CMK (cell line): ENCODE measurements around the gene FGF19.

Experiments
- DNase-seq: peaks from one replicate; pipeline ENCODE4 v3.0.0-alpha.2; 2010; ENCODE audit warnings: low read depth

The FGF19 gene, protein sequence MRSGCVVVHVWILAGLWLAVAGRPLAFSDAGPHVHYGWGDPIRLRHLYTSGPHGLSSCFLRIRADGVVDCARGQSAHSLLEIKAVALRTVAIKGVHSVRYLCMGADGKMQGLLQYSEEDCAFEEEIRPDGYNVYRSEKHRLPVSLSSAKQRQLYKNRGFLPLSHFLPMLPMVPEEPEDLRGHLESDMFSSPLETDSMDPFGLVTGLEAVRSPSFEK

DNA sequence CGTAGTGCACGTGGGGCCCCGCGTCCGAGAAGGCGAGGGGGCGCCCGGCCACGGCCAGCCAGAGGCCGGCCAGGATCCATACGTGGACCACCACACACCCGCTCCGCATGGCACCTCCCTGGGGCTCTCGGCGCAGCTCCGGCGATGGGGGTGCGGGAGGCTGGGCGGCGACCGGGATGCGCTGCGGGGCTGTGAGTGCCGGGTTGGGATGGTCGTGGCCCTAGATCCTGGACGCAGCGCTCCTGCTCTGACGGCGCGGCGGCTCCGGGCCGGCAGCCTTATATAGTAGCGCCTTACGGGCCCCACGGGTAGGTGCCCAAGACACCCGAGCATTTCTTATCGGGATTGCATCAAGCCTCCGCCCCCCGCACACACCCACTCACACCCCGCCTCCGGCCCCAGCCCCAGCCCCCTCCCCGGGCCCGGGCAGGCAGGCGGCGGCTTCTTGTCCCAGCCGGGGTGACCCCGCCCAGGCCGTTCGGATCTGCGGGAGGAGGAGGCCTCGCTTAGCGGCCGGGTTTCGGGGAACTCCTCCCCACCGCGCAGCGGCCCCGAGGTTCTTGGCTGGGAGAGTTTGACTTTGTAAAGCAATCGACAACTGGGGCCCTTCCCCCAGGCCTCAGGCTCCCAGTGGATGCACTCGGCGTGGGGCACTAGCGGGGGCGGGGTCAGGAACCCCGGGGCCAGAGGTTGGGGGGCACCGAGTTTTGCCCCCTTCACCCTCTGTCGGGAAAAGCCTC lies at the start of gene FGF19:
FGF19 (minus strand) TSS at position 255 of the 740 bp plus-strand sequence; CDS start at position 109, 146 bp downstream.
- DNase-seq, result no peak

DNA sequence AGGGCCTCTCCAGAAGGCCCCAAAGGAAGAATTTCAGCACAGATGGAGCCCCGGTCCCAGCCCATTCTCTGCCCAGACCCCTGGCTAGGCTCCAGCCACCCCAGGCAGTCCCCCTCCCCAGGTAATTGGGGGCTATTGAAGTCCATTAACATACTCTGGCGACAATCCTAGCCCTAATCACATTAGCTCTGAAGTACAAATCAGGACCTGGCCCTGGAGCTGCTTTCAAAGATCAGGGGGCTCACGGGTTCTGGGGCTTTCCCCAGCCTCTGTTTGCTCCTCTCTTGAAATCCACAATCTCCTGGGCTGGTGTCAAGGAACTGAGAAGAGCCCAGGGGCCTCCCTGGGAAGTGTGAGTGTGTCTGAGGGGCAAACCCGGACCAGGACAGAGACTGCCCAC lies 49.1 kb upstream of the FGF19 start:
- no peak for DNase-seq

DNA sequence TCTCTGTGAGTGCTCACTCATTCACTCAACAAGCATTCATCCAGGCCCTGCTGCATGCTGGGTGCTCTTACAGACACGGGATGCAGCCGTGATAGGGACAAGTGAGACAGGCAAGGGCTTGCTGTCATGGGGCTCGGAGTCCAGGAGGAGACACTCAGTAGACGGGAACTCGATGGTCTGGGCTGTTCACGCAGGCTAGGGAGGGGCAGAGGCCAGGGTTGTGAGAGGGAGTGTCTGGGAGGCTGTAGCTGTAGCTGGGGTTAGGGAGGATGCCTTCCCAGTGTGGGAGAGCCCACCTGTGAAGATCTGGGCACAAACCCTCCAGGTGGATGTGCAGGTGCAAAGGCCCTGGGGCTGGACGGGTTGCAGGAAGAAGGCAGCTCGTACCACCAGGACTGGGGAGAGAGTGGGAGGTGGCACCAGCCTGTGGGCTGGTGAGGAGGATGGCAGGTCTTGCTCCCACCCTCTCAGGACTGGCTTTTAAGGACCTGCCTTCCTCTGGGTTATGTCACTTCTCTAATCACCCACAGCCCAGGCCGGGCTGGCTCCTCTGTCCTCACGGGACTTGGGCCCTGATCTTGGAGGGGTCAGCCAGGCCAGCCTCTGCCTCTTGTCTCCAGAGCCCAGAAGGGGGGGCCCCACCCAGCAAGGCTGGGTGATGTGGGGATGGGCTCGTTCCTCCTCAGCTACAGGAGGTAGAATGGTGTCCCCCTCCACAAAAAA lies 47.2 kb upstream of the FGF19 start:
- DNase-seq, result no peak

DNA sequence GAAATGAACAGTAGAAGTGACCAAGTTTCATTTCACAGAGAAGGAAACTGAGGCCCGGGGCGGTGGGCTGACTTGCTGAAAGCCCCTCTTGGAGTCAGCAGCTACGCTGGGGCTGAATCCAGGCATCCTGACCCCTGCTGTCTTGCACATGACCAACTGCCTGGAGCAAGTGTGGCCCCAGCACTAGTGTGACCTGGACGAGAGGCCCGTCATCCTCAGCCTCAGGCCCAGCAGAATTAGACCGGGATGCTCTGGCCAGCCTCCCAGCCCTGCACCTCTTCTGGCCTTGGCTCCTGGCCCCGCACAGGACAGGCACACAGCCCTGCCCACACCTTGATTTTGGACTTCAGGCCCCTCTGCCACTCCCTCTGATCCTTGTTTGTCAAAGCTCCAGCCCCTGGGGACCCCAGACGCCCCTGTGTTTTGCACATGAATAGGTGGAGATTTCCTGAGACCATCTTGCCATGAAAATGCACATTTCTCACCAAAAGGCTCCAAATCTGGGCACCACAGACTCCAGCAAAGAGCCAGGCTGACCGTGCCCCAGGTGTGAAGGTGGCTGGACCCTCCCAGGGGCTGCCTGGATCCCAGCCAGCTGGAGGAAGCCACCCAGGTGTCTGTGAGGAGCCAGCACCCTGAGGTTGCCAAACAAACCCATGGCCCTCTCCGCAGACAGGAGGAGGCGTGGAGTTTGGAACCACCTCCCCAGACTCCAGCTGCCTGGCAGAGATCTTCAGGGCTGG lies 46.5 kb upstream of the FGF19 start:
- DNase-seq, result no peak

- DNase-seq, result no peak
Measured at GRCh38 chr11:69748637-69749036, 44.8 kb upstream of the FGF19 start.

DNA sequence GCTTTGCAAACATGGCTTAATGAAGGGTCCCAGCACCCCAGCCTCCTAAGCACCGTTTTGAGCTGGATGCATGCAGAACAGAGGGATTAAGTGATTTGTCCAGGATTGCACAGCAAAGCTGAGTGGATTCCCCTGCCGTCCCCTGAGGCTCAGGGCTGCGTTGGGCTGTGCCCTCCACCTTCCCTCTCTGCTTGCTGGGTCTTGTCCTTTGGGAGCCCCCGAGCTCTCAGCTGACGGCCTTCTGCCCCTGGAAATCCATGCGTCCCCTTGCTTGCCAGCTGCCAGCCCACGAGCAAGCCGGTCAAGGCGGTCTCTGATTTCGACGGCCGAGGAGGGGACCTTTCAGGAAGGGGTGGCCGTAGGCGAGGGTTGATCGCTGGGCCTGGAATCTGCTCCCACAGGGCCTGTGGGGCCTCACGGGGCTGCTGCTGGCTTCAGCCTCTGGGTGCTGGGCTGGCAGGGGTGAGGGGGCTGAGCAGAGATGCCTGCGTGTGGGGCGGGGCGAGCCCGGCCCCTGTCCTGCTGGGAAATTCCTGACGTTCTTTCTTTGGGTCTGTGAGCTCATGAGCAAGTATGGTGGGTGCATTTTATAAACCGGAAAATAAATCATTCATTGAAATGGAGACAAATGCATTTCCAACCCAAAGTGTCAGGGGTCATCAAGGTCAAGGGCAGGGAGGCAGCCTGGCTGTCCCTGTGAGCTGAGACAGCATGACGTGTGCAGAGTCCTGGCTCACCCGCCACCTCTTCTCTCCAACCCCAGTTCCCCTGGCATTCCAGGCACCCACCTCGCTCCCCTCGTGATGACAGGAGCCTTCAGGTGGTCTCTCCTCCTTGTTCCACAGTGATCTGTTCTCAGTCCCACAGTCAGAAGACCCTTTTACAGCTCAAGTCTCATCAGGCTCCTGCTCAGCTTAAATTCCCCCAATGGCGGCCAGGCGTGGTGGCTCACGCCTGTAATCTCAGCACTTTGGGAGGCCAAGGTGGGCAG lies 43.2 kb upstream of the FGF19 start:
- no peak for DNase-seq

GRCh38 chr11:69746140-69746539 lies 42.3 kb upstream of the FGF19 start:
- no peak for DNase-seq

DNA sequence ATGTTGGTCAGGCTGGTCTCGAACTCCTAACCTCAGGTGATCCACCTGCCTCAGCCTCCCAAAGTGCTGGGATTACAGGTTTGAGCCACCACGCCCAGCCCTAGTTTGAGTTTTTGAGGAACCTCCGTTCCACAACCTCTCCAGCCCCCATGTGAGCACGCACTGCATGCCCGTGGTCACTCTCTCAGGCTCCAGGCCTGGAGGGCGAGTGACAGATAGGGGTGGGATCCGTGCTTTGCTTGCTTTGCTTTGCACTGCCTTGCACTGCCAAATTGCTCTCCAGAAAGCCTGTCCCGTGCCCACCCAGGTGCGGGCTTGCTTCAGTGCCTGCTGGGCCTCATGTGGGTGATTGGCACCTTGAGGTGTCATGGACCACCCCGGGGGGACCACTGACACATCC lies 41.4 kb upstream of the FGF19 start:
- DNase-seq, result no peak

GRCh38 chr11:69744435-69744834 lies 40.6 kb upstream of the FGF19 start:
- DNase-seq, result no peak

DNA sequence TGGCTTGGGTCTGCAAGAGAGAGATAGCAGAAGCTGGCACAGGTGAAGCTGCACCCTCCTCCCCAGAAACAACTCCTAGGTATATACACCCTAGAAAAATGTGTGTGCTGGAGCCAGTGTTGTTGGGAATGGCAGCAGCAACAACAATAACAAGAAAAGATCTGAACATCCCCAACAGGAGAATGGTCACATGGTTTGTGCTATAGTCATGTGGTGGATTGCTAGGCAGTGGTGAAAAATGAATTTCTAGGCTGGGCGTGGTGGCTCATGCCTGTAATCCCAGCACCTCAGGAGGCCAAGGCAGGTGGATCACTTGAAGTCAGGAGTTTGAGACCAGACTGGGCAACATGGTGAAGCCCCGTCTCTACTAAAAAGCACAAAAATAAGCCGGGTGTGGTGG lies 31.0 kb upstream of the FGF19 start:
- no peak for DNase-seq

DNA sequence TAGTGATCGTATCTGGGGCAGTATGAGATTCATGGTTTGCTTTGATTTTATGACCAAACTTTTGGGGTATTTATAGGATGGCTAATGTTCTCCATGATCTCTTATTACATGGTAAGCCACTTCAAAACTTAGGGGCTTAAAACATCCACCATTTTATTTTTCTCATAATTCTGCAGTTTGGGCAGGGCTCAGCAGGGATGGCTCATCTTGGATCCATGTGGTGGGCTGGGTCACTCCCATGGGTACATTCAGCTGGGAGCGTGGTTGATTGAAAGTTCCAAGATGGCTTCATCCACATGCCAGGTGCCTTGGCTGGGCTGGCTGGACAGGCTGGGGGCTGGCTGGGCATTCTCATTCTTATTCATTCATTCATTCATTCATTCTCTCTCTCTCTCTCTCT lies 30.5 kb upstream of the FGF19 start:
- no peak for DNase-seq

DNA sequence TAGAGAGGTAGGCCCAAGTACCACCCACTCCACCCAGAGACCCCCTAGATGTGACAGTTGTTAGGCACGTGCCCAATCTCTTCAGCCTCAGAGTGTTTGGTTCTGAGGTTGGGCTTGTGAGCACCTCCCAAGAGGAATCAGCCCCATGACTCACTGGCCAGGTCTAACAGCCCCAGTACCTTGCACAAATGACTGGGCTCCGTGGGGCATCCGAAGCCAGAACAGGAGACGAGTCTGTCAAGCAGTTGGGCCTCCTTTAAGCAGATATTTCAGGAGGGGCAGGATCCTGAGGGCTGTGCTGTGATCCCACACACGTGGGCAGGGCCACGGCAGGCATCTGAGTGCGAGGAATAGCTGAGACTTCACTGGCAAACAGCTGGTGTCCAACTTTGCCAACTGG lies 29.1 kb upstream of the FGF19 start:
- no peak for DNase-seq

- DNase-seq, result no peak
Measured at GRCh38 chr11:69731110-69731509, 27.3 kb upstream of the FGF19 start.

DNA sequence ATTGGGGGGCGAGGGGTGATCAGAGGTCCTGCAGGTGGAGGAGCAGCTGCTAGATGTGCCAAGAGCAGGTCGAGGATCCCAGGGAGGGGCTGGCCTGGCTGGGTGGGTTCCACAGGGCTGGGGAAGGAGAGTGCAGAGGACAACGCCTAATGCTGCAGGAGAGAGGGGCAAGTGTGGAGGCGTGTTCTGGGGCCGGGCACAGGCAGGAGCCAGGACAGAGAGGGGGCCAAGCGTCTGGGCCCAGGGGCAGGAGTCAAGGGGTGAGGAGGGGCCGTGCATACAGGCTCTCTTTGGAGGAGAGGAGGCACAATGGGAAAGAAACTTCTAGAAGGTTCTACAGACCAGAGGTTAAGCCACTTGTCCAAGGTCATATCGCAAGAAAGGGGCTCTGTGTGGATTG lies 26.7 kb upstream of the FGF19 start:
- DNase-seq, result no peak

DNA sequence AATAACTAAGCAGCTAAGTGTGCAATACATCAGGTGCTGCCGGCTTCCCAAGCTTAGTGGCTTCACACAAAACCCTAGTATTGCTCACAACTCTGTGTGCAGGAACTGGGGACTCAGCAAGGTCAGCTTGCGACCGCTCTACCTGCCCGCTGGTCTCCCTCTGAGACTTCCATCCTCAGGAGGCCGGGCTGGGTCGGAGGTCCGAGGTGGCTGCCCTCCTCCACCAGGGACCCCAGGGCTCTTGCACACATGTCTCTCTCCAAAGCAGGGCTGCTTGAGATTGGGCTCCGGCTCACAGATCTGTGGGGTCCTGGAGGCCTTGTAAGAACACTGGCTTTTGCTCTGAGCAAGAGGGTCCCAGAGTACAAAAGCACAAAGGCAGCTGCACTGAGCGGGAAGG lies 25.4 kb upstream of the FGF19 start:
- no peak for DNase-seq

DNA sequence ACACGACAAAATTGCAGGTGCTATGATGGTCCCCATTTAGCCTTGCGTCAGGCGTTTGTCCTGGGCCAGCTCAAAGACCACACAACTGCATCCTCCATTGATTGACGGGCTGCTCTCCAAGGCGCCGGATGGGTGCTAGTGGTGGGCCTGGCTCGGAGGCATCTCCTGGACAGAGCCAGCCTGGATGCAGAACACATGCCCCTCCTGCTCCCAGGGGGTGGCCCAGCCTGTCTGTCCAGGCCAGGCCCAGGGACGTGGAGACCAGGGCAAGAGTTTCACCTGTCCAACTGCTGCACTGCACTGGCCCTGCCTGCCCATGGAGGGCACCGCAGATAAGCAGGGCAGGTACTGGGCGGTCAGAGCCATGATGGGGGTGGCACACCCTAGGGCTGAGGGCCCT lies 23.4 kb upstream of the FGF19 start:
- DNase-seq, result no peak

- no peak for DNase-seq
Measured at GRCh38 chr11:69726481-69726880, 22.7 kb upstream of the FGF19 start.

- no peak for DNase-seq
Measured at GRCh38 chr11:69726019-69726418, 22.2 kb upstream of the FGF19 start.

DNA sequence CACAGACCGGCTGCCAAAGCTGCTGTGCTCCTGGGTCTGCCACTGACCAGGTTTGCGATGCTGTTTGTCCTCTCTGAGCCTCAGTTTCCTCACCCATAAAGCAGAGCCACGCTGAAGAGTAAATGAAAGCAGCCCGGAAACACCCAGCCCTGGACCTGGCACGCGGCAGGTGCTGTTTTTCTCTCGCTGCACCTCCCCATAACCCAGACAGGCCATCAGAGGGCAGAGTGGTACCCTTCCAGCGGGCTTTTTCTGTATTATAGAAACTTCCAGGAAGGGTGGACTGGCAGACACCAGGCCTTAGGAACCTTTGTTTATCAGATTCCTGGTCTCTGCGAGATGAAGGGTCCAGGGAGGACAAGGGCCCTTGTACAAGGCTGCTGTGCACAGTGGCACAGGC lies 17.9 kb upstream of the FGF19 start:
- DNase-seq, result no peak

- DNase-seq, result no peak
Measured at GRCh38 chr11:69721106-69721505, 17.3 kb upstream of the FGF19 start.

DNA sequence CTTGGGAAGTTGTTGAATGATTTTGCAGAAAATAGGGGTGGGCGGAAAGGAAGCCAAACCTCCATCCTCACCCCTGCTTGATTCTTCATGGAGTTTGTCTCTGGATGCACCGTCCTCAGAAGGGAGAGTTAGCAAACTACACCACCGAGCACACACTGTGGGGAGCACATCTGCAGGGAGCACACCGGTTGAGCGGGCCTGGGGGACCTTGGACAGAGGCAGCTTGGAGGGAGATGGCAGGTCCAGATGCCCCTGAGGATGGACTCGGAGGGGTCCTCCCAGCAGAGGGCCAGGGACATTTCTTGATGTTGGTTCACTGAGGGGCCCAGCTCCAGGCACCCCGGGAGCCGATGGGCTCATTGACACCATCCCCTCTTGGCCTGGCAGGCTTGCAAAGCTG lies 15.1 kb upstream of the FGF19 start:
- DNase-seq, result no peak
